H1 (cell line): Measurements from ENCODE around the gene CEP135. TPM values are rescaled to one million over a fixed set of nuclear protein-coding genes. Genes with fewer than 3 reads are reported as not detected.

ENCODE experiments used
- CTCF ChIA-PET: fragments of 300-600 bp; sonication (Branson Sonifier 250); formaldehyde crosslinking; loops from one replicate; lab custom pipeline; 2021; ENCODE audit not compliant: partially characterized antibody; lab: Charles Lee
- POLR2A ChIA-PET: fragments of 300-600 bp; sonication (Branson Sonifier 250); formaldehyde crosslinking; loops from one replicate; lab custom pipeline; 2021; ENCODE audit warnings: inconsistent platforms; ENCODE audit not compliant: partially characterized antibody; lab: Charles Lee
- DNase-seq, 2 experiments: peaks; one replicate each; pipeline versions ENCODE4 v3.0.0 to v3.0.0-alpha.2; 2010 to 2022; ENCODE audit warnings: low spot score in 2 of 2, low read depth in 1 of 2, mixed read lengths in 1 of 2
- FAIRE-seq: peaks from 2 replicates; lab custom pipeline; 2011; peaks lifted over from hg19 to GRCh38; lab: Jason Lieb, UNC
- H2AFZ ChIP-seq: 2 replicates; pipeline ENCODE4 v1.8.1; 2012; ENCODE audit warnings: low read length, inconsistent platforms
- H2AK5ac ChIP-seq: 2 replicates; pipeline ENCODE4 v1.6.1; 2013; ENCODE audit warnings: low read depth, low read length
- H2BK120ac ChIP-seq: replicated peaks from 2 replicates; pipeline ENCODE3; 2013; ENCODE audit warnings: low read depth, low read length, inconsistent platforms
- H2BK12ac ChIP-seq: 2 replicates; pipeline ENCODE4 v1.6.1; 2013; ENCODE audit warnings: low read depth, low read length
- H2BK15ac ChIP-seq: 2 replicates; pipeline ENCODE4 v1.6.1; 2013; ENCODE audit warnings: low read length
- H2BK20ac ChIP-seq: 2 replicates; pipeline ENCODE4 v1.6.1; 2013; ENCODE audit warnings: low read length
- H2BK5ac ChIP-seq: 2 replicates; pipeline ENCODE4 v1.6.1; 2013; ENCODE audit warnings: low read depth, low read length
- H3K14ac ChIP-seq: 2 replicates; pipeline ENCODE4 v1.6.1; 2013; ENCODE audit warnings: inconsistent platforms; ENCODE audit not compliant: insufficient read length
- H3K18ac ChIP-seq: 2 replicates; pipeline ENCODE4 v1.6.1; 2013; ENCODE audit warnings: low read length; ENCODE audit errors: extremely low read depth
- H3K23ac ChIP-seq: 2 replicates; pipeline ENCODE4 v1.6.1; 2013; ENCODE audit warnings: inconsistent platforms; ENCODE audit not compliant: insufficient read length
- H3K23me2 ChIP-seq: 2 replicates; pipeline ENCODE4 v1.6.1; 2013; ENCODE audit warnings: low read depth, low read length
- H3K27ac ChIP-seq: 2 replicates; pipeline ENCODE4 v1.6.1; 2011; ENCODE audit warnings: low read depth, low read length, inconsistent platforms
- H3K27me3 ChIP-seq, 4 experiments: replicated peaks in 1 of 4; 1 replicate in 1 of 4; 2 replicates in 3 of 4; pipeline versions ENCODE4 v1.6.1 to v1.8.1; 2011 to 2013; ENCODE audit warnings: low read length in 3 of 4, mild to moderate bottlenecking in 3 of 4, inconsistent platforms in 2 of 4, mixed read lengths in 2 of 4, moderate library complexity in 1 of 4; ENCODE audit not compliant: control insufficient read depth in 3 of 4, insufficient read depth in 3 of 4; ENCODE audit errors: extremely low read depth in 1 of 4
- H3K36me3 ChIP-seq, 4 experiments: 2 replicates each; pipeline versions ENCODE4 v1.6.1 to v1.8.1; 2011 to 2013; ENCODE audit warnings: mild to moderate bottlenecking in 4 of 4, low read length in 3 of 4, moderate library complexity in 2 of 4, control low read depth in 1 of 4, inconsistent platforms in 1 of 4; ENCODE audit not compliant: insufficient read depth in 4 of 4, control insufficient read depth in 2 of 4
- H3K4ac ChIP-seq: replicated peaks from 2 replicates; pipeline ENCODE3; 2013; ENCODE audit warnings: low read length, low read depth, mixed read lengths, inconsistent platforms; ENCODE audit not compliant: insufficient read length
- H3K4me1 ChIP-seq, 4 experiments: replicated peaks in 1 of 4; 1 replicate in 1 of 4; 2 replicates in 3 of 4; pipeline versions ENCODE4 v1.6.1 to v1.8.1; 2011 to 2013; ENCODE audit warnings: low read length in 3 of 4, inconsistent platforms in 2 of 4, mixed read lengths in 1 of 4; ENCODE audit not compliant: insufficient read depth in 4 of 4, control insufficient read depth in 3 of 4
- H3K4me2 ChIP-seq, 2 experiments: 2 replicates each; pipeline versions ENCODE4 v1.6.1 to v1.8.1; 2011 to 2013; ENCODE audit warnings: low read depth in 2 of 2, low read length in 2 of 2, control low read depth in 1 of 2, inconsistent platforms in 1 of 2, mild to moderate bottlenecking in 1 of 2; ENCODE audit not compliant: insufficient read depth in 1 of 2
- H3K4me3 ChIP-seq, 4 experiments: fragments of 200-600, 300-600 bp in 1 of 4; sonication (generic), shearing (Covaris generic), sonication (Bioruptor Twin) in 1 of 4; 2 replicates each; pipeline versions ENCODE4 v1.5.1 to v1.8.1; 2011 to 2016; ENCODE audit warnings: low read length in 4 of 4, low read depth in 3 of 4, control low read depth in 2 of 4, inconsistent platforms in 2 of 4, mild to moderate bottlenecking in 2 of 4, mixed read lengths in 1 of 4, moderate library complexity in 1 of 4; ENCODE audit not compliant: insufficient read depth in 2 of 4; ENCODE audit errors: extremely low read depth in 1 of 4
- H3K56ac ChIP-seq: replicated peaks from 2 replicates; pipeline ENCODE3; 2013; ENCODE audit warnings: low read depth, mild to moderate bottlenecking, mixed read lengths, low read length, inconsistent platforms; ENCODE audit not compliant: insufficient read length
- H3K79me1 ChIP-seq: 2 replicates; pipeline ENCODE4 v1.6.1; 2013; ENCODE audit warnings: low read depth, low read length, control low read depth
- H3K79me2 ChIP-seq, 2 experiments: 2 replicates each; pipeline versions ENCODE4 v1.6.1 to v1.8.1; 2012 to 2013; ENCODE audit warnings: low read length in 2 of 2, mild to moderate bottlenecking in 2 of 2, inconsistent platforms in 1 of 2; ENCODE audit not compliant: insufficient read depth in 2 of 2, control insufficient read depth in 1 of 2
- H3K9ac ChIP-seq, 4 experiments: replicated peaks in 1 of 4; 1 replicate in 1 of 4; 2 replicates in 3 of 4; pipeline versions ENCODE4 v1.6.1 to v1.8.1; 2011 to 2013; ENCODE audit warnings: low read depth in 3 of 4, low read length in 3 of 4, control low read depth in 2 of 4, mild to moderate bottlenecking in 2 of 4, moderate library complexity in 2 of 4, inconsistent platforms in 1 of 4; ENCODE audit errors: extremely low read depth in 1 of 4
- H3K9me3 ChIP-seq, 2 experiments: 2 replicates each; pipeline versions ENCODE4 v1.6.1 to v1.8.1; 2012 to 2013; ENCODE audit warnings: mild to moderate bottlenecking in 2 of 2, moderate library complexity in 2 of 2, control low read depth in 1 of 2, inconsistent platforms in 1 of 2, low read depth in 1 of 2, low read length in 1 of 2, mixed read lengths in 1 of 2; ENCODE audit not compliant: insufficient read depth in 2 of 2
- H4K20me1 ChIP-seq, 2 experiments: replicated peaks in 1 of 2; 2 replicates each; pipeline versions ENCODE3 to v1.8.1; 2011 to 2013; ENCODE audit warnings: inconsistent platforms in 2 of 2, low read length in 2 of 2, mild to moderate bottlenecking in 1 of 2; ENCODE audit not compliant: insufficient read depth in 2 of 2, control insufficient read depth in 1 of 2
- H4K5ac ChIP-seq: 2 replicates; pipeline ENCODE4 v1.6.1; 2013; ENCODE audit warnings: low read length, low read depth, mixed read lengths, inconsistent platforms; ENCODE audit not compliant: insufficient read length
- H4K8ac ChIP-seq: 2 replicates; pipeline ENCODE4 v1.8.0; 2013; ENCODE audit warnings: mild to moderate bottlenecking, moderate library complexity, low read length, inconsistent platforms; ENCODE audit not compliant: insufficient read depth; ENCODE audit errors: extremely low read depth
- H4K91ac ChIP-seq: replicated peaks from 2 replicates; pipeline ENCODE3; 2013; ENCODE audit warnings: low read length, mixed read lengths, inconsistent platforms; ENCODE audit not compliant: insufficient read length
- CBX8 ChIP-seq: fragments of 300-800, 300-1000 bp; sonication (generic); IDR thresholded peaks from 2 replicates; pipeline ENCODE4 v1.7.1; 2016; ENCODE audit warnings: low read depth, low read length, borderline replicate concordance
- CEBPB ChIP-seq: IDR thresholded peaks from 2 replicates; pipeline ENCODE4 v1.6.1; 2012; ENCODE audit warnings: low read depth, low read length
- CHD1 ChIP-seq: IDR thresholded peaks from 2 replicates; pipeline ENCODE4 v1.6.1; 2012; ENCODE audit warnings: low read depth, low read length, improper control_type of control experiment
- CTBP2 ChIP-seq: IDR thresholded peaks from 2 replicates; pipeline ENCODE4 v1.7.0; 2011; ENCODE audit warnings: borderline replicate concordance, mild to moderate bottlenecking, moderate library complexity, mixed read lengths, low read length; ENCODE audit not compliant: insufficient read depth, insufficient read length
- EZH2 ChIP-seq: fragments of 200-600 bp; sonication (generic); IDR thresholded peaks from 2 replicates; pipeline ENCODE4 v1.7.1; 2012; ENCODE audit warnings: low read depth, mild to moderate bottlenecking, moderate library complexity, low read length, inconsistent platforms; ENCODE audit not compliant: severe bottlenecking
- KDM1A ChIP-seq: fragments of 200-600, 300-600 bp; sonication (generic); IDR thresholded peaks from 2 replicates; pipeline ENCODE4 v1.7.1; 2016; ENCODE audit warnings: mild to moderate bottlenecking, low read length, borderline replicate concordance
- RNF2 ChIP-seq: fragments of 200-900, 300-1000 bp; sonication (generic); IDR thresholded peaks from 2 replicates; pipeline ENCODE4 v1.7.1; 2016; ENCODE audit warnings: borderline replicate concordance, low read depth, mild to moderate bottlenecking, antibody characterized with exemption, low read length; ENCODE audit not compliant: poor library complexity, severe bottlenecking; ENCODE audit errors: missing control alignments
- whole genome bisulfite sequencing, 2 experiments: shearing (Covaris generic) in 1 of 2; methylation state at CpG; one replicate each; pipeline versions ENCODE4 v1.1.6 to v1.1.7; 2013 to 2015; ENCODE audit warnings: low lambda C conversion rate in 2 of 2, mixed read lengths in 2 of 2, inconsistent platforms in 1 of 2, low coverage in 1 of 2, missing lambda C conversion rate in 1 of 2; ENCODE audit not compliant: insufficient replicate concordance in 2 of 2, insufficient coverage in 1 of 2, insufficient read length in 1 of 2; ENCODE audit errors: extremely low coverage in 1 of 2, missing lambda C conversion rate in 1 of 2; 5-methylcytosine and 5-hydroxymethylcytosine counted together
- long read RNA-seq, 2 experiments: library from RNA in 1 of 2; library from capped mRNA in 1 of 2; stranded (forward); transcript quantifications; one replicate each; pipeline ENCODE4 v2.0.0, GENCODE V29; 2021; ENCODE audit warnings: inconsistent platforms in 1 of 2
- polyA minus RNA-seq, 3 experiments: library from RNA; depleted of rRNA, polyadenylated mRNA; stranded (reverse); fragments of >200 nt; gene quantifications; 1 replicate in 2 of 3; 2 replicates in 1 of 3; pipeline ENCODE4 v1.2.3, GENCODE V29; 2011
- polyA plus RNA-seq, 7 experiments: library from polyadenylated mRNA; depleted of rRNA in 3 of 7; stranded (reverse) in 5 of 7; unstranded in 2 of 7; fragments of >200 nt in 5 of 7; fragments of 200-250 nt in 2 of 7; gene quantifications; 1 replicate in 5 of 7; 2 replicates in 1 of 7; 4 replicates in 1 of 7; pipeline versions ENCODE4 v1.2.1 to v1.2.3, GENCODE V29; 2011 to 2013; ENCODE audit warnings: missing spikeins in 2 of 7, mixed read lengths in 2 of 7
- total RNA-seq: library from RNA; stranded (reverse); fragmentation: NEBNext Ultra II Directional; extraction: Animal tissue kit (Norgen Biotek cat#: 25700); gene quantifications from 2 replicates; pipeline ENCODE4 v1.2.1, GENCODE V29; 2021

Gene CEP135
- total RNA-seq (12.4 and 14.5 TPM in 2 replicates), polyA plus RNA-seq (2011; rRNA removed) (2.0 and 2.7 TPM in 2 replicates), polyA minus RNA-seq (2011; rRNA and poly(A)+ RNA removed) (5.8 and 6.5 TPM in 2 replicates)
- 5.8 TPM for polyA plus RNA-seq (2011; cell fraction: cytosol; rRNA removed)
- polyA plus RNA-seq (2011; cell fraction: nucleus; rRNA removed) = 3.5 TPM
- polyA plus RNA-seq (2012, experiment 1 of 2) = 3.5 to 8.2 TPM (median 4.8 TPM) in 4 replicates
- polyA plus RNA-seq (2012, experiment 2 of 2) = 0.51 TPM
- polyA plus RNA-seq (2013, experiment 1 of 2) = 7.9 TPM
- 7.4 TPM for polyA plus RNA-seq (2013, experiment 2 of 2)
- polyA minus RNA-seq (2011; cell fraction: cytosol; rRNA and poly(A)+ RNA removed) = 4.0 TPM
- 22.2 TPM for polyA minus RNA-seq (2011; cell fraction: nucleus; rRNA and poly(A)+ RNA removed)
- long read RNA-seq, experiment 1, full-length matches to known transcripts = 1 of 10 reads
- long read RNA-seq, experiment 1, partial matches to known transcripts = 8 of 10 reads
- long read RNA-seq, experiment 1, other reads (novel, unspliced or antisense) = 1 of 10 reads
- long read RNA-seq, experiment 2, partial matches to known transcripts = 2 of 5 reads
- long read RNA-seq, experiment 2, other reads (novel, unspliced or antisense) = 3 of 5 reads

GRCh38 chr4:55948726-55949481, at the start of gene CEP135:
Gene CEP135 (plus strand): TSS chr4:55948945. CDS start chr4:55952131, 3,186 bp downstream.
- Histone ChIP-seq H4K5ac (peak within 1 kb of the TSS; percentile 95), H4K91ac (peak within 1 kb of the TSS; percentile 89), H3K27ac (peak within 1 kb of the TSS; percentile 81), H2BK5ac (peak within 1 kb of the TSS; percentile 96), H3K9me3 (no peaks in the 10 kb centered on the region), H2BK12ac (no peak within 1 kb of the TSS), H3K27me3 (no peaks in the 10 kb centered on the region), H2AK5ac (no peak within 1 kb of the TSS), H3K23me2 (peaks cover 2% of the 10 kb centered on the region; the same call in 1 of the 2 replicates), H3K4ac (no peak within 1 kb of the TSS), H3K56ac (peak within 1 kb of the TSS; percentile 96), H3K23ac (no peak within 1 kb of the TSS), H3K36me3 (peaks cover 0 to 2% (median under 1%) of the 10 kb centered on the region in 4 experiments; a peak in 2 of 8 replicates), H3K4me1 (peaks cover 0 to 2% (median under 1%) of the 10 kb centered on the region in 4 experiments; a peak in 4 of 7 replicates), H4K20me1 (no peaks in the 10 kb centered on the region), H4K8ac (peak within 1 kb of the TSS; percentile 97; the same call in 1 of the 2 replicates), H2BK15ac (peak within 1 kb of the TSS; percentile 83; the same call in 1 of the 2 replicates), H3K14ac (no peak within 1 kb of the TSS), H3K4me3 (peak within 1 kb of the TSS; percentile 80 to 84 (median 82)), H3K9ac (peak within 1 kb of the TSS; percentile 66 to 89 (median 80)), H2BK20ac (no peak within 1 kb of the TSS), H3K4me2 (peak within 1 kb of the TSS; percentile 40 to 86), H2AFZ (peak within 1 kb of the TSS; percentile 96), H3K79me1 (no peaks in the 10 kb centered on the region), H3K79me2 (peaks cover 0 to 20% of the 10 kb centered on the region in 2 experiments; a peak in 2 of 4 replicates), H2BK120ac (peak within 1 kb of the TSS; percentile 38), H3K18ac (peak within 1 kb of the TSS; percentile 98)
- POLR2A ChIA-PET = interaction anchor here (0.5 to 2.0 kb wide), 17 partner anchors 9 to 456 kb away, joined by 3 to 7 read pairs (median 3); partner anchors contain the start of gene AASDH
- WGBS, 2 experiments = 2% methylated on average over 50 of the region's 77 CpGs; no CpG with 5 or more reads in 1 of the 2 experiments
- DNase-seq (peak; percentile 80 to 95), FAIRE-seq (no peak)
- CTCF ChIA-PET = interaction anchor here (0.5 to 1.8 kb wide), 20 partner anchors 9 to 341 kb away, joined by 3 to 18 read pairs (median 4); no protein-coding TSS in a partner anchor
- TF ChIP-seq CTBP2 = peak; percentile 66
- no peak for TF ChIP-seq RNF2
- no peak for TF ChIP-seq CHD1
- TF ChIP-seq KDM1A = no peak
- TF ChIP-seq CEBPB = no peak
- no peak for TF ChIP-seq EZH2
- no peak for TF ChIP-seq CBX8
